PC-3 (cell line): ENCODE data around the gene SLC11A2.

Experiments used
- CTCF ChIP-seq: fragments of 300-600 bp; sonication (generic); conservative IDR thresholded peaks from 2 replicates; pipeline ENCODE4 v1.5.1; 2017; ENCODE audit warnings: antibody characterized with exemption, low read depth, mild to moderate bottlenecking, low read length
- EZH2 ChIP-seq: fragments of 300-600 bp; sonication (generic); IDR thresholded peaks from one replicate; pipeline ENCODE4 v1.6.1; 2017; ENCODE audit warnings: antibody characterized with exemption, mild to moderate bottlenecking, low read length; ENCODE audit not compliant: unreplicated experiment

- TF ChIP-seq CTCF (no peak), EZH2 (no peak)
Observed at GRCh38 chr12:50932787-50933280, 93.3 kb downstream of the SLC11A2 start.
